PFSK-1 (cell line): ENCODE results near the gene CAMTA1.

Experiments used
- FOXP2 ChIP-seq: optimal IDR thresholded peaks from 2 replicates; pipeline ENCODE3; 2011; ENCODE audit warnings: borderline replicate concordance, control low read depth, inconsistent platforms; ENCODE audit not compliant: insufficient read depth; ENCODE audit errors: extremely low read length, extremely low read depth
- POLR2AphosphoS5 ChIP-seq: IDR thresholded peaks from 2 replicates; pipeline ENCODE4 v1.6.1; 2012; ENCODE audit warnings: low read depth, mild to moderate bottlenecking, control low read depth, low read length, moderate library complexity
- REST ChIP-seq, 2 experiments: IDR thresholded peaks; 2 replicates each; pipeline versions ENCODE4 v1.6.1 to v1.8.0; 2011 to 2012; ENCODE audit warnings: low read depth in 2 of 2, low read length in 2 of 2, control low read depth in 1 of 2, inconsistent platforms in 1 of 2, mild to moderate bottlenecking in 1 of 2, moderate library complexity in 1 of 2; ENCODE audit not compliant: insufficient read depth in 1 of 2
- SIN3A ChIP-seq: IDR thresholded peaks from 2 replicates; pipeline ENCODE4 v1.6.1; 2012; ENCODE audit warnings: mild to moderate bottlenecking, low read length, moderate library complexity, borderline replicate concordance; ENCODE audit not compliant: insufficient read depth
- TAF1 ChIP-seq: IDR thresholded peaks from 2 replicates; pipeline ENCODE4 v1.6.1; 2012; ENCODE audit warnings: low read length, control low read depth, borderline replicate concordance; ENCODE audit not compliant: insufficient read depth

The CAMTA1 gene

DNA sequence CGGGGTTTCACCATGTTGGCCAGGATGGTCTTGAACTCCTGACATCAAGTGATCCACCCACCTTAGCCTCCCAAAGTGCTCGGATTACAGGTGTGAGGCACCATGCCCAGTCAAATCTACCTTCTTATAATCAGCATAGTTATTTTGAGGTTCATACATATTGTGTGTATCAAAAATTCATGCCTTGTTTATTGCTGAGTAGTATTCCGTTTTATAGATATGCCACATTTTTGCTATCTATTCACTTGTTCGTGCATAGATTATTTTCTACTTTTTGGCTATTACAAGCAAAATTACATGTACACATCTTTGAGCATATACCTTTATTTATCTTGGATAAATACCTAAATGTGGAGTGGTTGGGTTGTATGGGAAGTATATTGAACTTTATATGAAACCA is 344.9 kb downstream of the CAMTA1 start:
- TF ChIP-seq POLR2AphosphoS5 (no peak), FOXP2 (no peak), REST (IDR thresholded peaks at IDR 0.05; ENCODE audit: insufficient read depth in 1 of 2, low read depth in 2 of 2, low read length in 2 of 2) (no peak), SIN3A (no peak), TAF1 (no peak)

DNA sequence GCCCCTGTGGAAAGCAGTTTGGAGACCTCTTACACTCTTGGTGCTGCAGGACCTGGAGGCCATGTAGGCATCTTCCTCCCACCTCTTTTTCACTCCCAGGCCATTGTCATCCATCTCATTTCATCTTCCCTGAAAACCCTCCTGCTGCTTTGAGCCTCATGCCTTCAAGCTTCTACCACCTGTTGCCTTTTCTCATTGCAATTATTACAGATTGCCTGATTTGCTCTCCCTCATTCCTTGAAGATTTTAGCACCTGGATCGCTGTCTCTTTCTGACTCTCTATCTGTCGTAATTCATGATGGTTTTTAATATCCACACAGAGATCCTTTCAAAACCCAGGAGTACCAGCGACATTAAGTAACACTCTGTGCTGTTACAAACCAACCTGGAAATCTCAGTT is 350.2 kb downstream of the CAMTA1 start:
- no peak for TF ChIP-seq TAF1
- no peak for TF ChIP-seq POLR2AphosphoS5
- no peak for TF ChIP-seq REST (IDR thresholded peaks at IDR 0.05; ENCODE audit: insufficient read depth in 1 of 2, low read depth in 2 of 2, low read length in 2 of 2)
- TF ChIP-seq SIN3A = no peak
- TF ChIP-seq FOXP2 = no peak

DNA sequence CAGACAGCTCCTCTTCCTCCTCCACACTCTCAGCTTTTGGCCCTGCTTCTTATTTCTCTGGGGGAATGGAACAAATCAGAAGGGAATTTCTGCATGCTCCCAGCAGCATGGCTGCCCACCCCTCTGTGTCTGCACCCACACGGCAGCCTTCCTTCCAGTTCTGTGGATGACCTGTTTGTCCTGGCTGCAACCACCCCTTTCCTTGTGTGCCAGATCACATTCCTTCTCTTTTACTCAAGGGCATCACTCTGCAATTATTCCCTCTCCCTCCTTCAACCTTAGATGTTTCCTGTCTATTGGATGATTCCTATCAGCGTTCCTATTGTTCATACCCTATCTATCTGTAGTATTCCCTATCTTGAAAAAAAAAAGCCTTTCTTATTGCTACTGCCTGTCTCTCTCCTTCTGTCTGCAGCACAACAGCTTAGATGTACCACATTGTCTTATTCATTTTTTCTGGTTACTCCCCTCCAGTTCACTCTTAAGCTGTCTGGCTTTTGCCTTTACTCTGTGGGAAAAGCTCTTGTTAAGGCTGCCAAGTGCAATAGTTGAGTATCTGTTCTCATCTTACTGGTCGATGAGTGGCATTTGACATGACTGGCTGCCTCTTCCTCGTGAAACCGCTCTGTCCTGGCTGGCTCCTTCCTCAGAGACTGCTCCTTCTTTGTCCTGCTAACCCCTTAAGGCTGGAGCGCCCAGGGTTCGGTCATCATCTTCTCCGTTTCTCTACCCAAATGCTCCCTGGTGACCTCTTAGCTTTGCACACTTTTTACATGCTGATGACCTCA is 351.1 kb downstream of the CAMTA1 start:
- TF ChIP-seq SIN3A = no peak
- TF ChIP-seq POLR2AphosphoS5 = no peak
- TF ChIP-seq TAF1 = no peak
- no peak for TF ChIP-seq FOXP2
- no peak for TF ChIP-seq REST (IDR thresholded peaks at IDR 0.05; ENCODE audit: insufficient read depth in 1 of 2, low read depth in 2 of 2, low read length in 2 of 2)

- no peak for TF ChIP-seq TAF1
- TF ChIP-seq FOXP2 = no peak
- no peak for TF ChIP-seq REST (IDR thresholded peaks at IDR 0.05; ENCODE audit: insufficient read depth in 1 of 2, low read depth in 2 of 2, low read length in 2 of 2)
- no peak for TF ChIP-seq SIN3A
- TF ChIP-seq POLR2AphosphoS5 = no peak
Observed at GRCh38 chr1:7140251-7140650, 355.0 kb downstream of the CAMTA1 start.
